GM21423 (cell line): ENCODE results near the gene BARX1.
"Not testable (repeated sequence)": the region's sequence is repeated elsewhere in the genome, so short reads cannot be mapped to it uniquely, and the experiment has no call there.

Source experiments
- ATAC-seq: cut with Tn5 transposase; IDR thresholded peaks from one replicate; pipeline ENCODE4 v1.9.1; 2021; ENCODE audit warnings: mild to moderate bottlenecking, moderate library complexity; ENCODE audit not compliant: unreplicated experiment

Gene BARX1, protein sequence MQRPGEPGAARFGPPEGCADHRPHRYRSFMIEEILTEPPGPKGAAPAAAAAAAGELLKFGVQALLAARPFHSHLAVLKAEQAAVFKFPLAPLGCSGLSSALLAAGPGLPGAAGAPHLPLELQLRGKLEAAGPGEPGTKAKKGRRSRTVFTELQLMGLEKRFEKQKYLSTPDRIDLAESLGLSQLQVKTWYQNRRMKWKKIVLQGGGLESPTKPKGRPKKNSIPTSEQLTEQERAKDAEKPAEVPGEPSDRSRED

DNA sequence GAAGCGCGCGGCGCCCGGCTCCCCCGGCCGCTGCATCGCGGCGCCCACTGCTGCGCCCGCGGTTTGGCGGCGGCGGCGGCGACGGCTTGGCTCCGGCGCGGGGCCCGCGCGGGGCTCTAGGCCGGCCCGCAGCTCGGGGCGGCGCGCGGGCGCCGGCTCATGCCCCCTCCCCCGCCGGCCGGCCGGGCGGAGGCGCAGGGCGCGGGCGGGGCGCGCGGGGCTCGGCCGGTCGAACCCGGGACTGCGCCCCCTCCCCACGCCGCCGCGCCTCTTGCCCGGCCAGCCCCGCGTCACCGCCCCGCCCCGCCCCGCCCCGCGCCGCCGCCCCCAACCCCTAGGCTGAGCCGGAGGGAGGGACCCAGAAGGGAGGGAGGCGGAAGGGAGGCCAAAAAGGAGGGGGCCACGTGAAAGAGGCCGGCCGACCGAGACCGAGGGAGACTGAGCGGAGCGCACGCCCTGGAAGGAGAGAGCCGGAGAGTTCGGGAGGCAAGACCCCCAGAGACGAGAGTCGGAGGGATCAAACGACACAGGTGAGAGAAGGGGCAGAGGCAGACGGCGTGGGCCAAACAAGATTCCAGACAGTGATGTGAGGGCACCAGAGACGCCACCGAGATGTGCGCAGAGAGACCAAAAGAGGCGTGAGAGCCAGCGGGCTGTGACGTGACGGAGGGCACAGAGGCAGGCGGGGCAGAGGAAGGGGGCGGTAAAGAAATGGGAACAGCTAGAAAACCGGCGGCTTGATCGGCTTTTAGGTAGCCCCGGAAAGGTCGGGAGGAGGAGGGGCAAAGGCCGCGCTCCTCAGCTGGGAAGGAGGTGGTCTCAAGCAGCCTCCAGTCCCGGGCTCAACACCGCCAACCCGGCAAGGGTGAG lies at the start of gene BARX1:
BARX1 (minus strand) TSS at position 245 of the 870 bp plus-strand sequence; CDS start at position 36, 209 bp downstream.
- no peak for ATAC-seq

DNA sequence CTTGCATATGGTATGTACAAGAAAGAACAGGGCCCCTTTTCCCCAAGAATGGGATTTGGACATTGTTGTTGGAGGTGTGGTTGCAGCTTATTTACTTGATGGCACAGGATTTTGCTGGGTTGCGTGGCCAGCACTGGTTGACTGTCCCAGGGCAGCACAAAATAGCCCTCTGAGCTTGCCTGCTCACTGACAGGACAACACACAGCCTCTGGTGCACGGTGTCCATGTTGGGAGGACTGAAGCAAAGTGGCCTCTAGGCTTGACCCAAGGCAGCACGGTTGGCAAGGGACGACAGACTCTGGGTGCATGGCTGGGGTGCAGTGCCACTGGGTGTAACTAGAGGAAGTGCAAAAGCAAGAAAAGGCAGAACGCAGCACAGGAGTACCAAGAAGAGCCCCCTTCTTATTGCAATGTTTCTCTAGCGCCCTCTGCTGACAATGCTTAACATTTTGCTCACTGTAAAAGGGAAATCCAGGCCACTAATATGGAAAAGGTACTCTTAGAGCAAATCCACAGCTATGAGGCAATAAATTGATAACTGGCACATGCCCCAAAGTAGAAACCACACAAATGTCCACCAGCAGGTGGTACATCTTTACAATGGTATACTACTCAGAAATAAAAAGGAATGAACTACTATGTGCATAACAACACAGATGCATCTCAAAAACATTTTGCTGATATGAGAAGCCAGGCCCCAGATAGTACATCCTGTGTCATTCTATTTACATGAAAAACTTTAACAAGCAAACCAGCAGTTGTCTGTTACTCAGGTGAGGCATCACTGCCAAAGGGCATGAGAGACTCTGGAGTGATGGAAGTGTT lies 47.4 kb upstream of the BARX1 start:
- ATAC-seq: no peak

DNA sequence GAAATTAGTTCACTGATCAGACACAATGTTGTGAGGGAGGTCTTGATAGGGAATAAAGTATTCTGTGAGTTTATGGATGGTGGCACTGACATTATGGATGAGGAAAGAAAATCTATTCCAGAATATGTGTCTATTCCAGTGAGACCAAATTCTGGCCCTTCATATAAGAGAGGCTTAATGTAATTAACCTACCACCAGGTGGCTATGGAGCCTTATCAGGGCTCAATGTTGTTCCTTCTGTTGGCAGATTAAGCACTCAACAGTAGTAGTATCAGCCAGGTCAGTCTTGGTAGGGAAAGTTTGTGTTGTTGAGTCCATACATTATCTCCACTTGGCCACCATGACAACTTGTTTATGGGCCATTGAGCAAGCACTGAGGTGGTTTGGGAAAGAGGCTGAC lies 41.7 kb upstream of the BARX1 start:
- no peak for ATAC-seq

DNA sequence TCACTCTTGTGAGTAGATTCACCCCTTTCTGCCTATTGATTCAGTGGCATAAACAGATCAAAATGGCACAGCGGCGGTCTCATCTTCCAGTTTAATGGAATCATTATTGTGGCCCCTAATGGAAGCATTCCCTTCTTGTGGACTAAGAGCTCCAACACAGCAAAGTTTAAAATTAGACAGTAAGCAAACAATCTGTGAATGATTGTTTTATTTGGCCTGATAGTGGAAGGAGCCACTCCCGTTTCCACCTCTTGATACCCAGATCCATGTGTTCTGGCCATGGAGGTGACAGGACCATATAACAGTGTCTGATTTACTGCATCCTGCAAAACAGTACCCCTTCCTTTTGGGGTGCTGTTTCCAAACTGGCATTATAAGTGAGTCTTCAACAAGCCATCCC lies 41.2 kb upstream of the BARX1 start:
- ATAC-seq: no peak

DNA sequence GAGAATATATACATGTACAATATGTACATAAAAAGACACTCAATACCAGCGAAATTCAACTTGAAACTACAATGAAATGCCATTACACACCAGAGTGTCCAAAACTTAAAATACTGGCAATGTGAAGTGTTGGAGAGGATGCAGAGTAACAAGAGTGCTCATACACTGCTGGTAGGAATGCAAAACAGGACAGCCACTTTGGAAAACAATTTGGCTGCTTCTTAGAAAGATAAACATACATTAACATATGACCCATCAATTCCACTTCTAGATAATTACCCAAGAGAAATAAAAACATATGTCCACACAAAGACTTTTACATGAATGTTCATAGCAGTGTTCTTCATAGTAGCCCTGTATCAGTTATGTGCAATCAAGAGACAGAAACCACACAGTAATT lies 39.4 kb upstream of the BARX1 start:
- ATAC-seq: no peak

DNA sequence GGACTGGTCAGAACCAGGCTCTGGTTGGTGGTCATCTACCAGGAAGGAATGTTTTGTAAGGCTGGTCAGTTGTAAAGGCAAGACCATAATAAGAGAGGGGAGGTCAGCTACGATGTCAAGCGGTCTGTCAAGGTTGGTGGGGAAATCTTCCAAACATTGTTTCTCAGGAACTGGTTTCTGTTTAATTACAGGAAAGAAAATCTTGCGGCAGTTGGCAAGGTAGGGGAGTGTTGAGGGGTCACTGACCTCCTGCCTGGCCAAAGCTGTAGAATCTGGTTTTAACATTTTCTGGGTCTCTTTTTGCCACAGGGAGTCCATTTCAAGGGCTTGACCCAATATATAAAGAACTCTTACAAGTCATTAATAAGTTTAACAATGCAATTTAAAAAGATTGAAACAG lies 39.0 kb upstream of the BARX1 start:
- no peak for ATAC-seq

DNA sequence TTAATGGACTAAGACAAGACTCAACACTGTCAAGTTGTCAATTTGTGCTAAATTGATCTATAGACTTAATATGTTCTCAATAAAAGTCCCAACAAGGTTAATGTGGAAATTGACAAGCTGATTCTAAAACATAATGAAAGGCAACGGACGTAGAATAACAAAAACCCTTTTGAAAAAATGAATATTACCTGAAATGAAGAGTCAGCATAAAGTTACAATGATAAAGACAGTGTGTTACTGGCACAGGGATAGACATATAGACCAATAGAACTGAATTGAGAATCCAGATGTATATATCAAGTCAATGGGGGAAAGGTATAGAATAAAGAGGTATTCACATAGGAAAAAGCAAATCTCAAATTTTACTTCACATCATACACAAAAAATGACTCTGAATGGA lies 37.7 kb upstream of the BARX1 start:
- no peak for ATAC-seq

DNA sequence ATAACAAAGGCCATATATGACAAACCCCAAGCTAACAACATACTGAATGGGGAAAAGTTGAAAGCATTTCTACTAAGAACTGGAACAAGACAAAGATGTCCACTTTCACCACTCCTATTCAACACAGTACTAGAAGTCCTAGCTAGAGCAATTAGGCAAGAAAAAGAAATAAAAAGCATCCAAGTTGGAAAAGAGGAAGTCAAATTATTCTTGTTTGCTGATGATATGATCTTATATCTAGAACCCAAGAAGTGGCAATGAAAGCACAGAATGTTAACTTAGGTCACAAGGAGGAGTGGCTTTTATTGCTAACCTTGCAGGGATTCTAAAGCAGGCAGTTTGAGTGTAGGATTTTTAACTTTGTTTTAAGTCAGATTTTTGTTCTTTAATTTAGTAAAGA lies 35.3 kb upstream of the BARX1 start:
- no peak for ATAC-seq

DNA sequence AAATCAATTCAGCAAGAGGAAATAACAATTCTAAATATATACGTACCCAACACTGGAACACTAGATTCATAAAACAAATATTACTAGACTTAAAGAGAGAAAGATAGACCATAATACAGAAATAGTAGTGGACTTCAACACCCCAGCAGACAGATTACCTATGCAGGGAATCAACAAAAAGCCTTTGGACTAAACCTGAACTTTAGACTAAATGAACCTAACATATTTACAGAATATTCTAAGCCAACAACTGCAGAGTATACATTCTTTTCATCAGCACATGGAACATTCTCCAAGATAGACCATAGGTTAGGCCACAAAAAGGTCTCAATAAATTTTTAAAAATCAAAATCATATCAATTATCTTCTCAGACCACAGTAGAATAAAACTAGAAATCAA lies 32.9 kb upstream of the BARX1 start:
- no peak for ATAC-seq

DNA sequence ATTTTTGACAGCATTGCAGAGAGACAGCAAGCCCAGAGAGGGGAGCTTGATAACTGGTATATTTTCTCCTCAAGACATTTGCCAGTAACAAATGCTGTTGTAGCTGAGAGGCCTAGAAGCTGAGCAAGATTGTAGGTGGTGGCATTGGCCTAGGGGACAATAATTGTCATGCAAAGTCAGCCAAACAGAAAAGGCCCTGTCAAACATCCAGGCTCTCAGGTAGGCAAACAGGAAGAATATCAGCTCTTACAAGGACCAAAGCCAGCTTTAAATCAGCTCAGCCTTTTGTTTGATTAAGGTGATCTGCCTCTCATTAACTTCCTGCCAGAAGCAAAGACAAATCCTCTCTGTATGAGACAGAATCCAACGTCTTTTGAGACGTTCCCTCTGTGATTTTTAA lies 29.7 kb upstream of the BARX1 start:
- ATAC-seq: no peak

DNA sequence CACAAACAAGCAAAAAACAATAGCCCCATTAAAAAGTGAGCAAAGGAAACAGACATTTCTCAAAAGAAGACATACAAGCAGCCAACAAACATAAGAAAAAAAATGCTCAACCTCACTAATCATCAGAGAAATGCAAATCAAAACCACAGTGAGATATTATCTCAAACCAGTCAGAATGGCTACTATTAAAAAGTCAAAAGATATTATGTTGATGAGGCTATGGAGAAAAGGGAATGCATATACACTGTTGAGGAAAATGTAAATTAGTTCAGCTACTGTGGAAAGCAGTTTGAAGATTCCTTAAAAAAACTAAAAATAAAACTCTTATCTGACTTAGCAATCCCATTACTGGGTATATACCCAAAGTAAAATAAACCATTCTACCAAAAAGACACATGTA lies 28.7 kb upstream of the BARX1 start:
- ATAC-seq: no peak

DNA sequence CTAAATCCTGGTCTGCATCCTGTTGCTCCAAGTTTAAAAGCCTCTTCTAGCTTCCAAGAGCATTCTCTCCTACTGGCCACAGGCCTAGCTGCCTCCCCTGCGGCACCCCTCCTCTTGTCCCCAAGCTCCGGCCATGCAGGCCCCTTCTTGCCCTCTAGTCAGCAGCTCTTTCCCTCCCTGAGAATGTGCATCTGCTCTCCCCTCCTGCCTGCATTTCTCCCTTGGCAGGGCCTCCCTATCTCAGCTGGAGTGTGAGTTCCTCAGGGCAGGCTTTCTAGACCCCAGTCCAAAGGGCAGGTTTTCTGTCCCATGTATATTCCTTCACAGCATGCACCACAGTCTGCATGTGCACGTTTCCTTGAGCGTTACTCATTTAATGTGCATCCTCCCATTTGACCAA lies 24.6 kb upstream of the BARX1 start:
- no peak for ATAC-seq

DNA sequence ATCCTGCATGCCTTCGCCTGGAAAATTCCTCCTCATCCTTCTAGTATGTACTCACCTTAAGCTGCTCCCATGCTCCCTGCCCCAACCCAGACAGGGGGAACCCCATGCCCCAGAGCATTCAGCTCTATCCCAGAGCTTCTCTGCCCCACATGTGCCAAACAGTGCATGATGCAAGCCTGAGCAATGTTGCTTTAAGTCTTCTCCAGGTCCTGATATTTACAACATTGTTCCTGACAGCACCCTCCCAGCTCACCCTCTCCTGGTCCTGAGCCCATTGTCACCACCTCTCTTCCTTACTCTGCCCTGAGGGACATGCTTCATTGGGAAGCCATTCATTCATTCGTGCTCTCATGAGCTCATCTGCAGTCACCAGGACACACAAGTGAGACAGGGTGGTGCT lies 23.4 kb upstream of the BARX1 start:
- ATAC-seq: no peak

DNA sequence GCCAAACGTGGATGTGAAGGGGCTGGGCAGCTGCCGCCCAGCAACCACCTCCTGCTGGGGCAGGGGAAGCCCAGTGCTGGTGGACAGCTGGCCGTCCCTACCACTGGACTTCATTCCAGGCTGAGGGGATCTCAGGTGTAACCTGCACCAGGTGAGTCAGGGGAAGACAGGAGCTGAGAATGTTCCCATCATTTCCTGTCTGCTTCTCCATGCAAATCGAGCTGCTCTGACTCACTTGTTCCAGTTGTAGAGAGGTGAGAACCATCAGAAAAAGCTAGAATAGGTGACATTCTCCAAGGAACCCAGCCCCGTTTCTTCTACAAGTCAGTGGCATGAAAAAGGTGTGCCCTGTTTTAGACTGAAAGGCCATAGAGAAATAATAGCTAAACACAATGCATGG lies 21.8 kb upstream of the BARX1 start:
- no peak for ATAC-seq

DNA sequence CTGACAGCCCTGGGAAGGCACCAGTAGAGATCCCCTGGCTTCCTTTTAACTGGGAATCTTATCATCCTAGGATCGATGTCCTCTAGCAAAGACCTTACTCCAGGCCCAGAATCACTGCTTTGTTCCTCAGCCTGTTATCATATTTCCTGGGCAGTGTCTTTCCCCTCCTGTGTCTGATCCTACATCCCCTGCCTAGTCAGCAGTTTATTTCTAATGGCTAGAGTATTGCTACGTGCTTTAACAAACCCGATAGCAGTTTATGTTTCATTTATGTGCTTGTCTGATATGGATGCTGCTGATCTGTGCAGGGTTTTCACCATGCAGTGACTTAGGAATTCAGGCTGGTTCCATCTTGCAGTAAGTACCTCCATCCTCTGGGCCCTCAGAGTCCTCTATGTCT lies 20.9 kb upstream of the BARX1 start:
- no peak for ATAC-seq

DNA sequence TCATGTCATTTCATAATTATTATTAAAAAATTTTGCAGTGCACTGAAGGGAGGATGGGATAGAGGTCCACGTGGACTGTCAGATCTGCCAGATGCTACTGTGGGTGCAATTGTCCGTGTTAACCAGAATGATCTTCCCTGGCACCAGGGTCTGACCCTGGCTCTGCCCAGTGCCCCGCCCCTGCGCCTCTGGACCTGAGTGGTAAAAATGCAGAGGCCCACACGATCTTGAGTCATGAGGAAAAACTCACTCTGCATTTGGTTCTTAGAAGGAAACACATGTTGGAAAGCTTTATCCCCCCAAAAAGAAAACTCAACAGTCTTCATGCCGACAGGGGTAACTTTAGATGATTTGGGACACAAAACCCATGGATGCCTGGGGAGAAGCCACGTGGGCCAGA lies 20.1 kb upstream of the BARX1 start:
- ATAC-seq: no peak

DNA sequence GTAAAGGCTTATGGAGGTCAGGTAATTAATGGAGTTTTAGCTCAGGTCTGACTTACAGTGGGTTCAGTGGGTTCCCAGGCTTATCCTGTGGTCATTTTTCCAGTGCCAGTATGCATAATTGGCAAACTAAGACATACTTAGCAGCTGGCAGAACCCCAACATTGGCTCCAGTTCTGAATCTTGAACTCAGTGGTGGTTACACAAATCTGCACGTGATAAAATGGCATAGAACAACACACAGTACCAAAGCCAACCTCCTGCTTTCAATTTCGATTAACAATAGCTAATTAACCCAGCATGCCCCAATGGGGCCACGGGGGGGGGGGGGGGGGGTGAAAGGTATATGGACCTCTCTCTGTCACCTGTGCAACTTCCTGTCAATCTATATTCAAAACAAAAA lies 19.0 kb upstream of the BARX1 start:
- ATAC-seq: no peak

DNA sequence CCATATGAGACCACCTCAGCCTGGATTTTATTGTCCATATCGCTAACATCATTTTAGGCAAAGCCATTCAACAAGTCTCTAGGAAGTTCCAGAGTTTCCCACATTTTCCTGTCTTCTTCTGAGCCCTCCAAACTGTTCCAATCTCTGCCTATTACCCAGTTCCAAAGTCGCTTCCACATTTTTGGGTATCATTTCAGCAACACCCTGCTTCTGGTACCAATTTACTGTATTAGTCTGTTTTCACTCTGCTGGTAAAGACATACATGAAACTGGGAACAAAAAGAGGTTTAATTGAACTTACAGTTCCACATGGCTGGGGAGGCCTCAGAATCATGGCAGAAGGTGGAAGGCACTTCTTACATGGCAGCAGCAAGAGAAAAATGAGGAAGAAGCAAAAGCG lies 17.5 kb upstream of the BARX1 start:
- not testable (repeated sequence) for ATAC-seq

DNA sequence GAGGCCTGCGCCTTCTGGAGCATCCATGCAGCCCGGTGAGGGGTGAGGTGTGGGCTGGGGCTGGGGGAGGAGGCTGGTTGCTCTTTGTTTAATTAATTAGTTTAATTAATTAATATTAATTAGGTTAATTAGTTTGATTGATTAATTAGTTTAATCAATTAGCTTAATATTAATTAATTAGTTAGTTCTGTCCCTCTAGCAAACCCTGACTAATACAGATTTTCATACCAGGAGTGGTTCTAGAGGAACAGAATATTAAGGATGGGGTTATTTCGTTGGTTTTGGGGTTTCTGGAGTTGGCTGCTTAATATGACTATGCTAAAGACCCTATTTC lies 14.1 kb upstream of the BARX1 start:
- ATAC-seq: no peak

DNA sequence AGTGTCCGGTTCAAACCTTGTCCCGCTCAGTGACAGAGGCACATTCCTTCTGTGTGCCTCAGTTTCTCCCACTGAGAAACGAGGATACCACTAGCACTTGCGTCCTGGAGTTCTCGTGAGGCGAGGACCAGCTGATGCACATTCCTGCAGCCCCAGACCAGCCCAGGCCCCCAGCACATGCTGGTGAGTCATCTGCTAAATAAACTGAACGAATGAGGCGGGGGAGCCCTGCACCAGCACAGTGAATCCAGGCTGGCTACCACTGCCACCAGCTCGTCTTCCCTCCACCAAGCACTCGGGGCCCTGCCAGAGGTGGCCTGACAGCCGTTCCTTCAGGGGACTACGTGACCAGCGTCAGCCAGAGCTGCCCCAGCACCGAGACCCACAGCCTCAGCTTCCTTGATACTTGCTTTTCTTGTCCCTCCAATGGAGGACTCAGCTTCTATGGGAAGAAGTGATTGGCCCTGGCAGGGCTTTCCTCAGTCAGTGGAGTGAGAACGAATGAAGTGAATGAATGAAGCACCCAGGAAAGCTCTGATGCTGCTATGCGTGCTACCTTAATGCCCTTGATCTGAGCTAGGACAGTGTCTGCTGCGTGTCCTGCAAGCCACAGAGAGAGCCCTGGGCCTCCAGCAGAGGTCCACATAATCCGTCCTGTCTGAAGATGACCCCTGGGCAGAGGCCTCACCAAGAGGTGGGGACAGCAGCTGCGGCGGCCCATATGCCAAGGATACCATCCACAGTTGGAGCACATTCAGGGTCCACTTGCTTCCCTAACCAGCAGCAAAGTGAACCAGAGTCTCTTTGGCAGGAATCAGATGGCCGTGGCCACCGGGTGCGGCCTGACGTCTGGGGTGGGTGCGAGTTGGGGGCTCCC lies 13.5 kb upstream of the BARX1 start:
- no peak for ATAC-seq
